Measurements from ENCODE around the gene RAB29.

- TF ChIP-seq POLR2AphosphoS5 (IDR thresholded peaks at IDR 0.05), result no peak
- TF ChIP-seq, protein P1, sequence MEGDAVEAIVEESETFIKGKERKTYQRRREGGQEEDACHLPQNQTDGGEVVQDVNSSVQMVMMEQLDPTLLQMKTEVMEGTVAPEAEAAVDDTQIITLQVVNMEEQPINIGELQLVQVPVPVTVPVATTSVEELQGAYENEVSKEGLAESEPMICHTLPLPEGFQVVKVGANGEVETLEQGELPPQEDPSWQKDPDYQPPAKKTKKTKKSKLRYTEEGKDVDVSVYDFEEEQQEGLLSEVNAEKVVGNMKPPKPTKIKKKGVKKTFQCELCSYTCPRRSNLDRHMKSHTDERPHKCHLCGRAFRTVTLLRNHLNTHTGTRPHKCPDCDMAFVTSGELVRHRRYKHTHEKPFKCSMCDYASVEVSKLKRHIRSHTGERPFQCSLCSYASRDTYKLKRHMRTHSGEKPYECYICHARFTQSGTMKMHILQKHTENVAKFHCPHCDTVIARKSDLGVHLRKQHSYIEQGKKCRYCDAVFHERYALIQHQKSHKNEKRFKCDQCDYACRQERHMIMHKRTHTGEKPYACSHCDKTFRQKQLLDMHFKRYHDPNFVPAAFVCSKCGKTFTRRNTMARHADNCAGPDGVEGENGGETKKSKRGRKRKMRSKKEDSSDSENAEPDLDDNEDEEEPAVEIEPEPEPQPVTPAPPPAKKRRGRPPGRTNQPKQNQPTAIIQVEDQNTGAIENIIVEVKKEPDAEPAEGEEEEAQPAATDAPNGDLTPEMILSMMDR (IDR thresholded peaks at IDR 0.05; ENCODE audit: poor library complexity, severe bottlenecking), result no peak
- no peak for TF ChIP-seq EP300 (conservative IDR thresholded peaks at IDR 0.05; ENCODE audit: poor library complexity, severe bottlenecking)
Observed at GRCh38 chr1:205800427-205800826, 25.1 kb upstream of the RAB29 start.

Data from neural cell (in vitro differentiated cells).